Dendritic cell treated with granulocyte-macrophage colony-stimulating factor and Interleukin-4, amounts not matched to agents 40 ng/mL and 50 ng/mL, for 4 days (primary cell): ENCODE results near the gene FGD3.
A peak's percentile ranks its signal among the peaks of the same experiment; 100 is the strongest.
"Not testable (repeated sequence)": the region's sequence is repeated elsewhere in the genome, so short reads cannot be mapped to it uniquely, and the experiment has no call there.

ENCODE experiments used
- H3K27ac Mint-ChIP-seq: one replicate; pipeline ENCODE4 v1.8.0; 2022; ENCODE audit warnings: mild to moderate bottlenecking, mixed read lengths
- H3K27me3 Mint-ChIP-seq: one replicate; pipeline ENCODE4 v1.8.0; 2022; ENCODE audit warnings: mild to moderate bottlenecking, mixed read lengths
- H3K36me3 Mint-ChIP-seq: one replicate; pipeline ENCODE4 v1.8.0; 2022; ENCODE audit warnings: low read depth, mixed read lengths
- H3K4me1 Mint-ChIP-seq: one replicate; pipeline ENCODE4 v1.8.0; 2022; ENCODE audit warnings: low read depth, mixed read lengths
- H3K4me3 Mint-ChIP-seq: one replicate; pipeline ENCODE4 v1.8.0; 2022; ENCODE audit warnings: mild to moderate bottlenecking, moderate library complexity, mixed read lengths
- H3K9me3 Mint-ChIP-seq: one replicate; pipeline ENCODE4 v1.8.0; 2022; ENCODE audit warnings: mixed read lengths
- intact Hi-C: fragments of 100-400 bp; cut with micrococcal nuclease; formaldehyde crosslinking; loops from one replicate; pipeline ENCODE4 v1.15.0; 2022

Gene FGD3

GRCh38 chr9:93013856-93014582 is 66.7 kb downstream of the FGD3 start:
- intact Hi-C loops = no loop called here
- no peak overlapping the region for H3K27ac Mint-ChIP-seq
- H3K27me3 Mint-ChIP-seq = no peaks in the 10 kb centered on the region
- H3K4me3 Mint-ChIP-seq = no peak overlapping the region
- H3K4me1 Mint-ChIP-seq = no peaks in the 10 kb centered on the region
- no peaks in the 10 kb centered on the region for H3K9me3 Mint-ChIP-seq
- H3K36me3 Mint-ChIP-seq = peaks cover 100% of the 10 kb centered on the region

- H3K27me3 Mint-ChIP-seq, H3K4me1 Mint-ChIP-seq, H3K9me3 Mint-ChIP-seq, H3K4me3 Mint-ChIP-seq, H3K27ac Mint-ChIP-seq, intact Hi-C loops: not testable (repeated sequence)
- peaks cover 100% of the 10 kb centered on the region for H3K36me3 Mint-ChIP-seq
Observed at GRCh38 chr9:93015190-93015589, 67.9 kb downstream of the FGD3 start.

- H3K36me3 Mint-ChIP-seq = peaks cover 100% of the 10 kb centered on the region
- intact Hi-C loops = no loop called here
Observed at GRCh38 chr9:93017621-93018020, 70.3 kb downstream of the FGD3 start.

GRCh38 chr9:93020151-93020550 is 72.8 kb downstream of the FGD3 start:
- no peaks in the 10 kb centered on the region for H3K27me3 Mint-ChIP-seq
- no peaks in the 10 kb centered on the region for H3K9me3 Mint-ChIP-seq
- intact Hi-C loops = no loop called here
- no peak overlapping the region for H3K27ac Mint-ChIP-seq
- no peak overlapping the region for H3K4me3 Mint-ChIP-seq
- H3K36me3 Mint-ChIP-seq = peaks cover 100% of the 10 kb centered on the region
- peaks cover 22% of the 10 kb centered on the region for H3K4me1 Mint-ChIP-seq

More at GRCh38 chr9:93017621-93018020, 70.3 kb downstream of the FGD3 start:
- no peaks in the 10 kb centered on the region for H3K27me3 Mint-ChIP-seq
- no peaks in the 10 kb centered on the region for H3K4me1 Mint-ChIP-seq
- no peaks in the 10 kb centered on the region for H3K9me3 Mint-ChIP-seq
- no peak overlapping the region for H3K27ac Mint-ChIP-seq
- no peak overlapping the region for H3K4me3 Mint-ChIP-seq

- H3K4me3 Mint-ChIP-seq = no peak overlapping the region
- peaks cover 100% of the 10 kb centered on the region for H3K36me3 Mint-ChIP-seq
- intact Hi-C loops = no loop called here
- H3K27ac Mint-ChIP-seq = no peak overlapping the region
- H3K4me1 Mint-ChIP-seq = peaks cover 27% of the 10 kb centered on the region
- H3K9me3 Mint-ChIP-seq = no peaks in the 10 kb centered on the region
- no peaks in the 10 kb centered on the region for H3K27me3 Mint-ChIP-seq
Observed at GRCh38 chr9:93020771-93021670, 73.7 kb downstream of the FGD3 start.

- Mint-ChIP-seq H3K4me1 (peaks cover 35% of the 10 kb centered on the region), H3K27ac (no peak overlapping the region), H3K36me3 (peaks cover 100% of the 10 kb centered on the region), H3K9me3 (no peaks in the 10 kb centered on the region), H3K27me3 (no peaks in the 10 kb centered on the region), H3K4me3 (no peak overlapping the region)
- intact Hi-C loops = no loop called here
Observed at GRCh38 chr9:93022066-93022465, 74.7 kb downstream of the FGD3 start.

GRCh38 chr9:93022721-93023520 is 75.6 kb downstream of the FGD3 start:
- no peak overlapping the region for H3K4me3 Mint-ChIP-seq
- H3K9me3 Mint-ChIP-seq = no peaks in the 10 kb centered on the region
- H3K4me1 Mint-ChIP-seq = peaks cover 43% of the 10 kb centered on the region
- intact Hi-C loops = no loop called here
- no peak overlapping the region for H3K27ac Mint-ChIP-seq
- no peaks in the 10 kb centered on the region for H3K27me3 Mint-ChIP-seq
- peaks cover 100% of the 10 kb centered on the region for H3K36me3 Mint-ChIP-seq

GRCh38 chr9:93023521-93023815 is 76.1 kb downstream of the FGD3 start:
- Mint-ChIP-seq H3K36me3 (peaks cover 100% of the 10 kb centered on the region), H3K4me3 (no peak overlapping the region), H3K27me3 (no peaks in the 10 kb centered on the region), H3K4me1 (peaks cover 49% of the 10 kb centered on the region), H3K27ac (no peak overlapping the region), H3K9me3 (no peaks in the 10 kb centered on the region)
- intact Hi-C loops = no loop called here

GRCh38 chr9:93024646-93024910 is 77.3 kb downstream of the FGD3 start:
- Mint-ChIP-seq H3K4me1 (peaks cover 57% of the 10 kb centered on the region), H3K4me3 (no peak overlapping the region), H3K27ac (peak overlapping the region; percentile 47), H3K27me3 (no peaks in the 10 kb centered on the region), H3K36me3 (peaks cover 98% of the 10 kb centered on the region), H3K9me3 (no peaks in the 10 kb centered on the region)
- intact Hi-C loops = no loop called here

GRCh38 chr9:93024986-93025630 is 77.8 kb downstream of the FGD3 start:
- Mint-ChIP-seq H3K4me1 (peaks cover 60% of the 10 kb centered on the region), H3K27me3 (no peaks in the 10 kb centered on the region), H3K36me3 (peaks cover 98% of the 10 kb centered on the region), H3K9me3 (no peaks in the 10 kb centered on the region), H3K4me3 (no peak overlapping the region), H3K27ac (no peak overlapping the region)
- intact Hi-C loops = no loop called here

- intact Hi-C loops = no loop called here
- Mint-ChIP-seq H3K4me3 (no peak overlapping the region), H3K36me3 (peaks cover 98% of the 10 kb centered on the region), H3K27ac (no peak overlapping the region), H3K9me3 (no peaks in the 10 kb centered on the region), H3K4me1 (peaks cover 63% of the 10 kb centered on the region), H3K27me3 (no peaks in the 10 kb centered on the region)
Observed at GRCh38 chr9:93025736-93026135, 78.4 kb downstream of the FGD3 start.

- intact Hi-C loops = no loop called here
- H3K9me3 Mint-ChIP-seq = no peaks in the 10 kb centered on the region
- peak overlapping the region; percentile 76 for H3K27ac Mint-ChIP-seq
- peaks cover 72% of the 10 kb centered on the region for H3K4me1 Mint-ChIP-seq
- H3K27me3 Mint-ChIP-seq = no peaks in the 10 kb centered on the region
- H3K4me3 Mint-ChIP-seq = no peak overlapping the region
- peaks cover 98% of the 10 kb centered on the region for H3K36me3 Mint-ChIP-seq
Observed at GRCh38 chr9:93026640-93027039, 79.3 kb downstream of the FGD3 start.

- H3K4me1 Mint-ChIP-seq = peaks cover 83% of the 10 kb centered on the region
- no peaks in the 10 kb centered on the region for H3K27me3 Mint-ChIP-seq
- H3K4me3 Mint-ChIP-seq = no peak overlapping the region
- intact Hi-C loops = no loop called here
- H3K36me3 Mint-ChIP-seq = peaks cover 97% of the 10 kb centered on the region
- H3K9me3 Mint-ChIP-seq = no peaks in the 10 kb centered on the region
- H3K27ac Mint-ChIP-seq = peak overlapping the region; percentile 76
Observed at GRCh38 chr9:93027750-93028149, 80.4 kb downstream of the FGD3 start.
